Stimulated activated CD8-positive, alpha-beta memory T cell treated with anti-CD3 and anti-CD28 coated beads, Interleukin-4, amount 100 ng/mL, for 48 hours (primary cell): ENCODE results near the gene ELP4.
"Not testable (repeated sequence)": the region's sequence is repeated elsewhere in the genome, so short reads cannot be mapped to it uniquely, and the experiment has no call there.

Experiments used
- DNase-seq: peaks from one replicate; pipeline ENCODE4 v3.0.0-alpha.2; 2020

The ELP4 gene

DNA sequence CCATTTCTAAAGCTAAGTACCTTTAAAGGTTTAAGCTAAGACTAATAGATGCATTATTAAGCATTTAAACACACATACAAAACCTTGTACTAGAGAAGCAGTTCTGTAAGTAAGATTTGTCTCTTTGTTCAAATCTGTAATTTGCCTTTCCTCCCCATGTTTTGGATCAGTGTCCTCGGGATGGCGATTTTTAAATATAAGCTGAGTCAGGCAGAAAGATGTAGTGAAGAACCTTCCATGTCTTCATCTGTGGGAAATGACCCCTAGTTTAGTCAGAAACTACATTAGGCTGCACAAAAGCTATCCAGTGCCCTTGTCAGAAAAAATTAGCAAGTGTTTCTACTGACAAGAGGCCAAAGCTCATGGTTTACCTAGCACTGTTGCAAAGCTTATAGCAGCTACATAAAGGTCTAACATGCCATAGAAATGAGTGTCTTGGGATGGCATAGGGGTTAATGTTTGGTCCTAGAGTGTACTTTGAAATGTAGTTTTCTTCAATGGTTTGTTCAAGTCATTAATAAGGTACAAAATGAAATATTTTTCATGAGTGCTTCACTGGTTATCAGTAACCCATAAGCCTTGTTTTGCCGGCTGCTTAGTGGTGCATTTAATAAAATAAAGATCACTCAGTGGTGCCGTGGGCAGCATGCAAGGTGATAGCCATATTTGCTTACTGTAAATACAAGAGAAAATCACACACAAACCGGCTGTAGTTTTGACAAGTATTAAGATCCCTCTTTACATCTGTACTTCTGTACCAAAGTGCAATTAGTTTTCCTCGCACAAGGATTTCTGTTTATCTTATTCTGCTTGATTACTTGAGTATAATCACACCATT lies 139.8 kb downstream of the ELP4 start:
- no peak for DNase-seq

DNA sequence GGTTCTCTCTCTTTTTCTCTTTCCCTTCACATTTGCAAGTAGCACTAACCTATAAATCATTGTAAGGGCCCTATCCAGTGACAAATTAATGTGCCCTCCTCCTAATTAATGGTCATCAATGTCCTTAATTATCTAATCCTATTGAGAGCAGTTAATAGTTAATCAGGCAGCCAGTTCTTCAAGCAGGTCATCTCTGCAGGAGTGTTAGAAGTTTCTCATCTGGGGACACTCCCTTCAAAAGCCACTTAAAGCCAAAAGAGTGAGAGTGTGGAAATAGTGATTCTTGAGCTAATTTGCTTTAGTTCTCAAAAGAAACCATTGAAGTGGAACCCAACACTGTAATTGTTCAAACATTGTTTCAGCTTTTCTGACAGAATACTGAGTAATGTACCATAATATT lies 141.6 kb downstream of the ELP4 start:
- DNase-seq = no peak

DNA sequence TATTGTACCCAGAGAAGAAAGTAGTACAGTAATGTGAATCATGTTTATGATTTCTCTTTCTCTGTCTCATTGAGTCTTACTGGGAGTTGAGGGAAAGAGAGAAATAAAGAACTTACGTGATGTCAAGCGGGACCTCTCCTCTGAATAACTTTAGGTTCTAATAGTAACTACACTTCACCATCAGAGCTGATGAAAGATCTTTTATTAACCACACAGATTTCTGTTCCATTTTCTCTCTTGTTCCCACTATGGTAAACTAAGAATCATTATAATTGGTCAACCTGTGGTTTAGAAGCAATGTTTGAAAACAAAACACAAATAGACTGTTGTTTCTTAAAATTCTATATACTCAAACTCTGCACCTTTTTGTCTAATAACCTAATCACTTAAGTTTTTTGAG lies 142.3 kb downstream of the ELP4 start:
- no peak for DNase-seq

DNA sequence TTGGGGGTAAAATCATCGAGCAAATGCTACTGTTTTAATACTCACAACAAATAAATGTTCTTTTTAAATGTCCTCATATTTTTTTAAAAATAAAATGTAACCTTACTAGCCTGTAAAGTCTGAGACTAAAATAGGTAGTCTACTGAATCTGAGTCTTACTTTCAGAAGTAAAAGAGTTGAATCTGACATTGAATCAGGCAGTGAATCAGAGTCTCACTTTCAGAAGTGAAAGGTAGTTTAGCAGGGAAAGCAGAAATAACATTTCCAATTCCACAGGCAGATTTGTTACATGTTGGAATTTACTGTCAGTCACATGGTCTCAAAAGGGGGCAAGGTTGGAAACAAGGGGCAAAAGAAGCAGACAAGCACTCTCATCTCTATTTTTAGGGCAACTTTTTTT lies 143.0 kb downstream of the ELP4 start:
- DNase-seq = no peak

DNA sequence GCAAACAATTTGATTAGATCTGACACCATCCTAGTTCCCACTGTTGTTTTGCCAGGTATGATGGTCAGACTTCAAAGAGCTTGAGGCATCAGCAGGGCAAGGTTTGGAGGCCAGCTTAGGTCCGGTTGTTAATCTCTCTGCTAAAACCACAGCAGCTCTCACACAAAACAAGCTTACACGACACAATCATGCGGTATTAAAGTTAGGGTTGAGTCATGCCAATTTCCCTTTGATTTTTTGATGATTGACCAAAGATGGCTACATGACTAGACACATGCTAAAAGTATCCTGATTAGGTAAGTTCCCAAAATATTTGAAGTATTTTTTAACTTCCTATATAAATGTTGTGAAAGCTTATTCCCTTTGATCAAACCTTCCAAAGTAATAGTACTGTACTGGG lies 145.9 kb downstream of the ELP4 start:
- DNase-seq = no peak

DNA sequence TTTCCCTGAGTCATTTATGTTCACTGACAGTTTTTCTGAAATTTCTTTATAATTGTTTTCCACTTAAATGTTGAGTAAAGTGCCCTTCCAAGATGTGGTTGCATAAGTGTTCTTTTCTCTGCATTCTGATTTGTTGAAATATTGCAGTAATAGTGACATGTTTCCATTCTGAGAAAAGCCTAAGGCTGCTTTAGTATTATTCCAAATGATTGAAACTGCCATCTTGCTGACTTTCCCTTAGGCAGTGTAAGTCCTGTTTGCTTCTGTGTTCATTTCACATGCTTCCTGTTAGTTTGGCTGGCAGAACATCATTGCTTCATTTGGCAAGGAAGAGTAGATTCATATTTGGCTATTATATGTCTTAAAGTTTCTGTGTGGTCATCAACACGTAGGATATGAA lies 146.5 kb downstream of the ELP4 start:
- DNase-seq = no peak

DNA sequence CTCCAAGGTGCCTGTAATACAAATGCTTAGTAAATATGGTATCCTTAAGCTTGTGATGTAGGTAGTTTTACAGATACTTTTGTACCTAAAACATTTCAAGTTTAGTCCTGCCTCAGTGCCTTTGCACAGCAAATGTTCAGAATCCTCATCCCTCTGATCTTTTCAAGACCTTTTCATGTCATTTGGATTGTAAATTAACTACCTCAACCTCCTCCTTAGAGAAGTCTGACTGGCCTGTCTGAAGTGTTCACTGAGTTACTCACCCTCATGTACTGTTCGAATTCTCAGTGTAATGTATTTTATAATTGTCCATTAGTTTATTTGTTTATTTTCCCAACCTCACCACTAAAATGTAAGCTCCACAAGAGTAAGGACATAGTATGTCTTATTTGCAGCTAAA lies 147.5 kb downstream of the ELP4 start:
- no peak for DNase-seq

DNA sequence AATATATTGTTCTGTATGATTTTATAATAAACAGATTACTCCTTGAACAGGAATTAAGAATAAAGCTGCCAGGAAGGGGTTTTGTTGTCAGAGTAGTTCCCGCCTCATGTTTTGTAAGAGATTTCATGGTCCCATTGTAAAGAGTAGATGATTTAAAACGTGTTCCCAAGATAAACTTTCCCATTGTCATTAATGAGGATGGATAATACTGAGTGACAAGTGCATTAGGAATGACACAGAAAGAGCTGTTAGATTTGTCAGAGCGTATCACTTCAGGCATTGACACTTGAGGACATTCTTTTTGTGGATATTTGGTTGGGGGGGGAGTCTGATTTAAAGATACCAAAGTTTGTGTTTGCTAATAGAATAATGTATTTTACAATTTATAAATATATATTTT lies 154.6 kb downstream of the ELP4 start:
- no peak for DNase-seq

DNA sequence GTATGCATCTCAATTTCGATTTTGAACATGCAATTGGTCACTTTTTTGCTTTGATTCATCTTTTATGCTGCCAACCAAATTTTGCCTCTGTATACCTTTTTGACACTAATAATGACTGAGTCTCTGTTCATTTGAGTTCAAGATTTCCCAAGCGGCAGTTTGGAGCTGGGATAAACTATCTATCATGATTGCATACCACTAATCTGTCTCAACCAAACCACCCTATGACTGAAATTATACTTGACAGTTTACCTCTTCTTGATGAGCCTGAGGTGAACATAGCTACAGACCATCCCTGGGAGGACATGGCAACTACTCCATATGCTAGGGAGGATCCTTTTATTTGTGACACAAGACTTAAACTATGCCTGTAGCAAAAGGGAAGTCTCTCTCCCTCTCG lies 155.4 kb downstream of the ELP4 start:
- no peak for DNase-seq

DNA sequence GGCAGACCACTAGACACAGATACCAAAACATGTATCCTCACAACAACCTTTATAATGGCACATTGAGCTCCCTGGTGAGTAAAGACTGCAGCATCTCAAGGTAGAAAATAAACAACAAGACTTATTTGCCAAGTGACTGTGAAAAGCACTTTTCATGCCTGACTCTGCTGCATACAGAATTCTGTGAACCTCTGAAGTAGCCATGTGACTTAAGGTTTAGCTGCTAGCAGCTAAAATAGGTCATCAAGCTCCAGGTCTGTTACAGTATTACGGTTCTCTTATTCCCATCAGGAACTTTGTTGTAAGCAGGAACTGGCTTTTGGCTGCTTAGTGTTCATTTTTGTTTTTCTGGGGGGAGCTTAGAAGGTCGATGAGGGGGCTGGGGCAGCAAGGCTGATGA lies 162.1 kb downstream of the ELP4 start:
- no peak for DNase-seq

DNA sequence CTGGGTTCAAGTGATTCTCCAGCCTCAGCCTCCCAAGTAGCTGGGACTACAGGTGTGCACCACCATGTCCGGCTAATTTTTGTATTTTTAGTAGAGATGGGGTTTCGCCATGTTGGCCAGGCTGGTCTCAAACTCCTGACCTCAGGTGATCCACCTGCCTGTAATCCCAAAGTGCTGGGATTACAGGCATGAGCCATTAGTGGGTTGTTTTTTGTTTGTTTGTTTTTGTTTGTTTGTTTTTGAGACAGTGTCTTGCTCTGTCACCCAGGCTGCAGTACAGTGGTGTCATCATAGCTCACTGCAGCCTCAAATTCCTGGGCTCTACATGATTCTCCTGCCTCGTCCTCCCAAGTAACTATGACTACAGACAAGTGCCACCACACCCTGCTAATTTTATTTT lies 163.5 kb downstream of the ELP4 start:
- DNase-seq = not testable (repeated sequence)

DNA sequence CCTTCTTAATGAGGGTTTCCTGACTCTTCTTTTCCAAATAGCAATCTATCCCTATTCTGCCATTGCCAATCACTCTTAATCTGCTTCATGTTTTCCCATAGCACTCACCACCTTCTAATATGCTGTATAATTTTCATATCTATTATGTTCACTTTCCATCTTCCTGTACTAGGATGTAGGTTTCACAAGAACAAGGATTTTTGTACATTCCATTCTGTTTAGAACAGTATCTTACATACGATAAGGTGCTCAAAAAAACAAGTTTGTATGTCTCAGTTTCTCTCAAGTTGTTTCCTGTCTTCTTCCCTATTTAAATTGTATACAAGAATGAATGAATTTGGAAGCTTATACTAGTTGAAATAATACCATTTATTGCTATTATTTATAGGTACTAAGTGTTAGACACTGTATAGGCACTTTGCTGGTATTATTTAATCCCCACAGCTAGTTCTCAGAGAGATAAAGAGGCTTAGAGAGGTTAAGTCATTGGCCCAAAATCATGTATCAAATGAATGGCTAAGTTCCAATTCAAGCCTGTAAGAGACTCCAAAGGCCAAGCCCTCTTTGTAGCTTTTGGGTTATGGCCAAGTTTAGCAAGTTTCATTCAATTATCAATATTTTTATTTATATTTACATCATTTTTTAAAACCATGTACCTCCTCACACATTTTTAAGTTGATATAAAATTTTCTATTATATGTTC lies 166.9 kb downstream of the ELP4 start:
- DNase-seq = no peak

DNA sequence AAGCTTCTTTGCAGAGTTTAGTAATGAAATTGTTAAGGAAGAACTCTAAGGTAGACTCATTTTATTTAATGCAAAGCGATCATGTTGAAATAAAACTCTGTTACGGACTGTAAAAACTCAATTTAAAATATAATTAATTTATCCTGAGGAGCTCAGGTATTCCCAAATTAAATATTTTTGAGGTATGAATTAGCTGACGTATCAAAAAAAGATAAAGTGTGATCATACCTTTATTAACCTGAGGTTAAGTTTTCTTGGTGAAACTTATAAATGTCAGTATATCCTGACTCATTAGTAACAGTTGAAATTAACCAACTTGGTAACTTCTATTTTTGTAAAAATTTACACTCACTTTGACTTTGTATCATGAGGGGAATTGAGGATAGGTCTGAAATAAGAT lies 171.2 kb downstream of the ELP4 start:
- DNase-seq = no peak

DNA sequence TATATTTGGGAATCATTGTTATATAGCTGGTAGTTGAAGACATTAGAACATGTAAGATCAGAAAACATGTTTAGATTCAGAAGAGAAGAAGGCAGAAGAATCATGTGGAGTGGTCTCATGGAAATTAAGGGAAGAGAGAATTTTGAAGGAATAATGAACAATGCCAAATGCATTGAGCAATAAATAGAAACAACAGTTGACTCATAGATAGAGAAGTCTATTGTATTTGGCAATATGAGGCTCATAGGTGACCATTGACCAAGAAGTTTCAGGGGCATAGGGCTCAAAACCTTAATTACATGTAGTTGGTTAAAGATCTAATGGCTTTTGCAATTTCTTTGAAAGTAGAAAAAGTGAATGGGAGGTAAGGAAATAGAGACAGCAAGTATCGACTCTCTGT lies 177.7 kb downstream of the ELP4 start:
- DNase-seq = no peak

DNA sequence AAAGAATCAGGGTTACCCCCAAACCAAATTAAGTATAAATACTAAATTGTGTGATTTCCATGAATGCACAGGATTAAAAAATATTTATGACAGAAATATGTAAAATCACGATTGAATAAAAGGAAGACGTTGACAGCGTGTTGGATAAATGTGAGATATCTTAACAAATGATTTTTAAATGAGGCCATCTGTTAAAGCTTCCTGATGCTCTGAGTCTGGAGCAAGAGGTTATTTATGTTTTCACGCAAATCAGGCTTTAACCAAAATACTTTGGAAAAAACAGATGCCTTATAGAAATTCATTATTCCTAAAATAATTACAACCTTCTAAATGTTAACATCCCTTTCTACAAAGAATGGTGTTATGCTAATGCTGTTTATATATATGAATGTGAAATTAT lies 178.3 kb downstream of the ELP4 start:
- DNase-seq = no peak

DNA sequence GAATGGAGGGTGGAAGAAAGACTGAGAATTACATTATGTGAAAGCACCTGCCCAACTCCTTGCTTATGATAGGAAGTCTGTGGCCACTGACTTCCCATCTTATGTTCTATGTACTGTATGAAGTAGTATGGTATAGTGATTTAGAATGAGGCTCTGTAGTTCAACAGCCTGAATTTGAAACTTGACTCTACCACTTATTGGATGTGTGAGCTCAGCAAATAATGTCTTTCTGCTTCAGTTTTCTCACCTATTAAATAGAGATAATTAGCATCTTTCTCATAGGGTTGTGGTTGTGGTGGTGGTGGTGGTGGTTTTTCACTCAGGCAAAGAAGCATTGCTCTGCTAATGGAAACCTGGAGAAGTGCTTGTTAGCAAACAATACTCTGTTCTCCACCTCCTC lies 180.0 kb downstream of the ELP4 start:
- no peak for DNase-seq

DNA sequence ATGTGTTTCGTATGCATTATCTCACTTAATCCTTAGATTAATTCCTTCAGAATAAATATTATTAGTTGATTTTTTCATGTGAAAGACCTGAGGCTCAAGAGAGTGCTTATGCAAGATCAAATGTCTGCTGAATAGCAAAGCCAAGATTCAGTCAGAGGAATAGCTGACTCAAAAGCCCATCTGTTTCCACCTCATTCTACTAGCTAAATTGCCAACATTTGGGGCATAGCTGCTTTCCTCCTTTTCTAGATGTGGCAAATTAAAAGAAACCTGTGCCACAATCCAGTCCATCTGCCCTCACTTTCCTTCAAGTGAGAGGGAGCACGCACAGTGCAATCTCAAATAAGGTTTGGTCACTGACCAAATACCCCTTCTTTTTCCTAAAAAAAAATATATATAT lies 180.5 kb downstream of the ELP4 start:
- no peak for DNase-seq

DNA sequence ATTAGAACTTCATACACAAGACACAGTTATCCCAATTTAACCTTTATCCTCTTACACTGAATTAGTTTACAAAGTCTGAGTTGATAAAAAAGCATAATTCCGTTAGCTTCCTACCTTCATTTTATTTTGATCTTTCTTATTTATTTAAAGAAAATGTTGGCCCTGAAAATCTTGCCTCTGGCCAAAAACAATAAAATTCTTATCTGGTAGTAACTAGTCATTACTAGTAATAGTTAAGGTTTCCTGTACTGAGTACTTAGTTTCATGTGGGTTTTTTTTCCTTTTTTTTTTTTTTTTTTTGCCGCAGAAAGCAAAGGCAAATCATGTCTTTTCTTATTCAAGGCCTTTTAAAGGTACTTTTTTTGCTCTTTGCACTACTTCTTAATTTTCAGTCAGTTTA lies 180.9 kb downstream of the ELP4 start:
- DNase-seq = no peak

DNA sequence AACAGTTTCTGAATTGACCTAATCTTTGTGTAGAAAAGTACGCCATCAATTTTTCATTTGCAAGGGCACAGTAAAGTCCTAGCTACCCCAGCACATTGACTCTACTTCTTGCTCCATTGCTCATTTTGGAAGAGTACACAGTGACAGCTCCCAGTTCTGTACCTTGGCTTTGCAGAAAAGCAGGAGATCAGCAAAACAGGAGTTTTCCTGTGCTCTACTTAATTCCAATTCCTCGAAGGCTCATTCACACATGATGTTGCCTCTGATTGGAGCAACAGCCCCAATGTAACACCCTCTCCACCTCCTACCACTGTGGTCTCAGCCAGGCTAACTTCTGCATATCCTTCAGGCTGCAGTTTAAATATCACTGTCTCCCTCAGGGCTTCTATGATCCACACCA lies 182.9 kb downstream of the ELP4 start:
- no peak for DNase-seq

DNA sequence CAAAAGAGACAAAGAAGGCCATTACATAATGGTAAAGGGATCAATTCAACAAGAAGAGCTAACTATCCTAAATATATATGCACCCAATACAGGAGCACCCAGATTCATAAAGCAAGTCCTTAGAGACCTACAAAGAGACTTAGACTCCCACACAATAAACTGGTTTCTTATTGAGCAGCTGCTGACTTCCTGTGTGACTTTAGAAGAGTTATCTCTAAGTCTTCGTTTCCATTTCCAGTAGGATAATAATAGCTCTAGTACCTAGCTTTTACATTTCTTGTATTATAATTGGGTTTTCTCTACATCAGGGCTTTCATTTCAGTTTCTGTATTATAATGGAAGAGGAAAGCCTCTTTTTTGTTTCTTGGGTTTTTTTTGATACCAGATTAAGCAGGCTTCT lies 187.5 kb downstream of the ELP4 start:
- DNase-seq = not testable (repeated sequence)

DNA sequence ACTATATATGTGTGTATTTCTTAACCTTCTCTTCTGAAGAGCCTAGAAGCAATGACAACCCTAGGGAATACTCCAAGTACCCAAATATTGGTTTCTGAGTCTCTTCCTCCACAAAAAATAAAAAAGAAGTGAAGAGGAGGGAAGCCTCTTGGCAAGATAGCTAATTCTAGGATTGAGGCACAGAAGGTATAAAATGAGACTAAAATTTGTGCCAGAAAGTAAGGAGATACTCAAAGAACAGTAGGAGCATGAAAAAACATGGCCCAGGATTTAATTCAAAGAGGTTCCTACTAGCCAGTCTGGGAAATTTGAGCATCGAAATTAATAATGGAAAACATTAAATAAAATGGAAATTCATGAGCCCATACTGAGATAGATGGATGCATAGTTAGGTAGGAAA lies 189.5 kb downstream of the ELP4 start:
- no peak for DNase-seq

DNA sequence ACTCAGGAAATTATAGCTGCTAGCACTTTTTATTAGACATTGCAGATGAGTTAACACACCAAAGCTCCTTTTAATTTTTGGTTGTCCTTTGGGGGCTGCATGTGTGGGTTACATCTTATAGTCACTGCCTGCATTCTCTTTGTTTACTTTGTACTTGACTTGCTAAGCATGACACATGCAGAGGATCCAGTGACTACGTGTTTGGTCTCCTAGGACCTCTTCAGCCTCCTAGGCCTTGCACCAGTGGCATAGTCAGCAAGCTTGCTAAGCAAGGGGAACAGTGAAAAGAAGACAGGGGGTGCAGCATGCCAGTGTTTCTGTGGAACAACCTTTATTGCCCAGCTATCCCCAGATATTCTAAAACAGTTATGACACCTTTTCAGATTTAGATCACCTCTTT lies 193.4 kb downstream of the ELP4 start:
- no peak for DNase-seq

DNA sequence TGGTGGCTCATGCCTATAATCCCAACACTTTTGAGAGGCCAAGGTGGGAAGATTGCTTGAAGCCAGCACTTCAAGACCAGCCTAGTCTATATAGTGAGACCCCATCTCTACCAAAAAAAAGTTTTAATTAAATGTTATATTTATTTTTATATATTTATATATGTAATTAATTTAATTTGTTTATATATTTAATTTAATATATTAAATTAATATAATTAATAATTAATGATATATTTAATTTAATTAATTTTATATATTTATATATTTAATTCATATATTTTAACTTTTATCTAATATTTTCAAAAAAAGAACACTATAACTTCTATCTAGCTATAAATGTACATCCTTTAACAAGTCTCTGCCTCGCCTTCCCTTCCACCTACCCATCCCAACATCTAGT lies 196.8 kb downstream of the ELP4 start:
- DNase-seq = no peak

DNA sequence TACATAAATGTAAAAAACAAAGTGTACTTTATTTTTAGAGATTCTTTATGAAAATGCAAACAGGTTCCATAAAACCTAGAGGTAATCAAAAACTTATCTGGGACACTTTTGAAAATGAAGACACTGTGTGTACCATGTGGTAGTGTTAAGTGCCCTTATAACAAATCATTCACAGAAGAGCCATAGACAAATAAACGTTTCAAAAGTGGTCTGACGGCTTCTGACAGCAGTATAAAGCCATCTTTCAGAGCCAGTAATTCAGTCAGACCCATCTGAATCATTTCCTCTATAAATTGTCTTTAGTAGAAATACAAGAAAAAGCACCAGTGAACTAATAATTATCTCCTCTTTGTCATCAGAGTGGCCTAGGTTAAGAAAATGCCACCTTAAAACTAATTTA lies 201.6 kb downstream of the ELP4 start:
- DNase-seq = no peak

DNA sequence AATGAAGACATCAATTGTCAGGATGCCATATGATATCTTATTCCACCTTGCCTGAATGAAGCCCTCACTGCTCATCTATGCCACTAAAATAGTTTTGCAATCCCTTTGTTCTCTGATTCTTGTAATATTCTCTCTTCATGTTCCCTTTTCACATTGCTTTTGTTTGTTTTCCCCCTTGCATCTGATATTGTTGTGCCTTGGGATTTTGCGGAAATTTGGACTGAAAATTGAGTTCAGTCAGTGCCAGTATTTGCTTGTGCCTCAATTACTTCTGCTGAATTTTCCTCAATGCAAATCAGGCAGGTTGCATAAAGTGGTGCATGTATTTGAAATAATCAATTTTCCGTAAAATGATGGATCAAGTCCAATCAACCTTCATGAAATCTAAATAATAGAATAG lies 203.3 kb downstream of the ELP4 start:
- DNase-seq = no peak
